Measurements from ENCODE around the gene MEIS2.

Gene MEIS2

GRCh38 chr15:37045859-37046740, 54.2 kb downstream of the MEIS2 start:
- H2AFZ ChIP-seq (ENCODE audit: low read length): no peak overlapping the region
- no peaks in the 10 kb centered on the region for H4K20me1 ChIP-seq (ENCODE audit: insufficient read depth, low read length)
- no peaks in the 10 kb centered on the region for H3K79me2 ChIP-seq (ENCODE audit: insufficient read depth, low read length)
- H3K9me2 ChIP-seq (ENCODE audit: low read depth, low read length): no peaks in the 10 kb centered on the region
- H3K27me3 ChIP-seq (ENCODE audit: insufficient read depth, low read length): no peaks in the 10 kb centered on the region
- H3K9ac ChIP-seq (ENCODE audit: low read length): peak overlapping the region; percentile 47; the same call in 1 of the 2 replicates
- peaks cover 50% of the 10 kb centered on the region for H3K4me1 ChIP-seq (ENCODE audit: insufficient read depth, low read length, severe bottlenecking)
- TF ChIP-seq EZH2 (IDR thresholded peaks at IDR 0.05; ENCODE audit: borderline replicate concordance, low read length) (no peak), CTCF (IDR thresholded peaks at IDR 0.05; ENCODE audit: low read length) (no peak)
- 0 out of 2 replicates have a peak, but pooled peaks cover 3% of the 10 kb centered on the region for H3F3A ChIP-seq (ENCODE audit: insufficient read depth, low read length)
- H3K4me2 ChIP-seq (ENCODE audit: low read length): peak overlapping the region; percentile 16
- no peak overlapping the region for H3K4me3 ChIP-seq (ENCODE audit: low read depth, low read length, poor library complexity, severe bottlenecking)
- H3K36me3 ChIP-seq (ENCODE audit: insufficient read depth, low read length): peaks cover 34% of the 10 kb centered on the region
- H3K9me3 ChIP-seq (ENCODE audit: low read length): no peaks in the 10 kb centered on the region
- H3K27ac ChIP-seq (ENCODE audit: low read depth, low read length, poor library complexity, severe bottlenecking): peak overlapping the region; percentile 83

GRCh38 chr15:37044915-37045648, 55.3 kb downstream of the MEIS2 start:
- Histone ChIP-seq H3F3A (ENCODE audit: insufficient read depth, low read length) (0 out of 2 replicates have a peak, but pooled peaks cover 3% of the 10 kb centered on the region), H3K9me2 (ENCODE audit: low read depth, low read length) (no peaks in the 10 kb centered on the region), H3K4me3 (ENCODE audit: low read depth, low read length, poor library complexity, severe bottlenecking) (no peak overlapping the region), H3K27ac (ENCODE audit: low read depth, low read length, poor library complexity, severe bottlenecking) (peak overlapping the region; percentile 83), H3K4me1 (ENCODE audit: insufficient read depth, low read length, severe bottlenecking) (peaks cover 60% of the 10 kb centered on the region), H3K79me2 (ENCODE audit: insufficient read depth, low read length) (no peaks in the 10 kb centered on the region), H3K9me3 (ENCODE audit: low read length) (no peaks in the 10 kb centered on the region), H2AFZ (ENCODE audit: low read length) (no peak overlapping the region), H3K9ac (ENCODE audit: low read length) (no peak overlapping the region), H3K4me2 (ENCODE audit: low read length) (no peak overlapping the region), H3K36me3 (ENCODE audit: insufficient read depth, low read length) (peaks cover 24% of the 10 kb centered on the region), H4K20me1 (ENCODE audit: insufficient read depth, low read length) (no peaks in the 10 kb centered on the region), H3K27me3 (ENCODE audit: insufficient read depth, low read length) (no peaks in the 10 kb centered on the region)
- TF ChIP-seq EZH2 (IDR thresholded peaks at IDR 0.05; ENCODE audit: borderline replicate concordance, low read length) (no peak), CTCF (IDR thresholded peaks at IDR 0.05; ENCODE audit: low read length) (no peak)

- Histone ChIP-seq H3K9ac (ENCODE audit: low read length) (no peak overlapping the region), H3K9me2 (ENCODE audit: low read depth, low read length) (no peaks in the 10 kb centered on the region), H3K4me1 (ENCODE audit: insufficient read depth, low read length, severe bottlenecking) (peaks cover 69% of the 10 kb centered on the region), H3K4me2 (ENCODE audit: low read length) (no peak overlapping the region), H3K4me3 (ENCODE audit: low read depth, low read length, poor library complexity, severe bottlenecking) (no peak overlapping the region), H3K27ac (ENCODE audit: low read depth, low read length, poor library complexity, severe bottlenecking) (peak overlapping the region; percentile 99), H3K9me3 (ENCODE audit: low read length) (no peaks in the 10 kb centered on the region), H3K27me3 (ENCODE audit: insufficient read depth, low read length) (no peaks in the 10 kb centered on the region), H3F3A (ENCODE audit: insufficient read depth, low read length) (0 out of 2 replicates have a peak, but pooled peaks cover 3% of the 10 kb centered on the region), H4K20me1 (ENCODE audit: insufficient read depth, low read length) (no peaks in the 10 kb centered on the region), H3K36me3 (ENCODE audit: insufficient read depth, low read length) (peaks cover 22% of the 10 kb centered on the region), H2AFZ (ENCODE audit: low read length) (no peak overlapping the region), H3K79me2 (ENCODE audit: insufficient read depth, low read length) (no peaks in the 10 kb centered on the region)
- TF ChIP-seq EZH2 (IDR thresholded peaks at IDR 0.05; ENCODE audit: borderline replicate concordance, low read length): no peak
- no peak for TF ChIP-seq CTCF (IDR thresholded peaks at IDR 0.05; ENCODE audit: low read length)
These were observed 58.5 kb downstream of the MEIS2 start for GRCh38 chr15:37041836-37042235.

Measured in OCI-LY1 (cell line).